T-helper 2 cell treated with Interferon-gamma antibody and Interleukin-4, amounts not matched to agents 100 ng/mL and 5 ng/mL, for 36 hours (primary cell): ENCODE data around the gene TSPAN9. TPM values are rescaled to one million over a fixed set of nuclear protein-coding genes. Genes with fewer than 3 reads are reported as not detected.

Experiments
- intact Hi-C: fragments of 100-400 bp; cut with micrococcal nuclease; formaldehyde crosslinking; loops from one replicate; pipeline ENCODE4 v1.15.1; 2023
- total RNA-seq: library from RNA; stranded (reverse); gene quantifications from 2 replicates; pipeline ENCODE4 v1.2.3, GENCODE V29; 2022

The TSPAN9 gene, protein sequence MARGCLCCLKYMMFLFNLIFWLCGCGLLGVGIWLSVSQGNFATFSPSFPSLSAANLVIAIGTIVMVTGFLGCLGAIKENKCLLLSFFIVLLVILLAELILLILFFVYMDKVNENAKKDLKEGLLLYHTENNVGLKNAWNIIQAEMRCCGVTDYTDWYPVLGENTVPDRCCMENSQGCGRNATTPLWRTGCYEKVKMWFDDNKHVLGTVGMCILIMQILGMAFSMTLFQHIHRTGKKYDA
- total RNA-seq, result not detected in 2 replicates

DNA sequence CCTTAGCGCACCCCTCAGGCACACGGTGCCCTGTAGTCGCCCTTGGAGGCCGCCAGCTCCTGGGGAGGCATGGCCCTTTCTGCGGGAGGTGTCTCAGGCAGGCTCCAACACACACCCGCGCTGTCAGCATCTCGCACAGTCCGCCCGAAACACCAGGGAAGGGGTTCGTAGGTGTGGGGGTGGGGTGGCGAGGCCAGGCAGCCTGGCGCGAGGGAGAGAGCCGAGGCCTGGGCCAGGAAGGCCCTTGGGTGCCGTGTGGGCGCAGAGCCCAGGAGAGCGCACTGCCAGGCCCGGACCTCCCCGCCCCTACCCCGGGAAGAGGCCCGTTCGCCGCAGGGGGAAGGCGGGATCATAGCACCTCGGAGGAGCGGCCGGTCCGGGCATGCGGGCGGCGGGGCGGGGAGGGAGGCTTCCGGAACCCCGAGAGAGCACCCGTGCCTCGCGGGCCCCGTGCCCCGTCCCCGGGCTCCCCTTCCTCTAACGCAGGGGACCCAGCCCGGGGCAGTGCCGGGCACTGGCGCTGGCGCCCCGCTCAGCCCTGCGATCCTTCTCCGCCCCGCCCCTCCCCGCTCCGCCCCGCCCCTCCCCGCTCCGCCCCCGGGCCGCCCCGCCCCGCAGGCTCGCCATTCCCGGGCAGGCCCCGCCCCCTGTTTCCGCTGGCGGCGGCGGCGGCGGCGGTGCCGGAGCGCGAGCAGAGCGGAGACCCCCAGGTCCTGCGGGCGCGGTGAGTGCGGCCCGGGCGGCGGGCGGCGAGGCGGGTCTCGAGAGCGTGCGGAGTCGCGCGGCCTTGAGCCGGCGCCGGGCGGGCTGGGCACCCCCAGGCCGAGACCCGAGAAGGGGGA lies at the start of gene TSPAN9:
Gene TSPAN9 (plus strand): TSS at position 650 of the 842 bp plus-strand sequence. CDS start 123,815 bp downstream, outside the sequence.
- intact Hi-C loops, result no loop called here

GRCh38 chr12:3028108-3028507 lies 49.1 kb upstream of the TSPAN9 start:
- intact Hi-C loops, result no loop called here

- intact Hi-C loops, result no loop called here
These were observed 46.3 kb upstream of the TSPAN9 start for GRCh38 chr12:3030821-3031429.

- intact Hi-C loops, result no loop called here
These were observed 45.0 kb upstream of the TSPAN9 start for GRCh38 chr12:3032161-3032560.

GRCh38 chr12:3032770-3033538 lies 44.2 kb upstream of the TSPAN9 start:
- intact Hi-C loops, result no loop called here

DNA sequence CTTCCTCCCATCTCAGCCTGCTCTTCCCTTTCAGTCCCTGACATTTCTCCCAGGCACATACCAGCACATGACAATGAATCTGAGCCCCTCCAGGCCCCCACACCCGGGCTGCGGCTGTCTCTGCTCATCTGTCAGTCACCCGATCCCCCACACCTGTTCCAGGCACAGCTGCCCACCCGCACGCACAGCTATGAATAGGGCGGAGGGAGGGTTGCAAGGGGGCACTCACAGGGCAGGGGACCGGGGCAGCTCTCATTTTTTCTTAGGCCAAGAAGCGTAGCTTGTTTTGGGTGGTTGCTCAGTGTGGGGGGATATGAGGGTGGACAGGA lies 43.7 kb upstream of the TSPAN9 start:
- intact Hi-C loops, result no loop called here

DNA sequence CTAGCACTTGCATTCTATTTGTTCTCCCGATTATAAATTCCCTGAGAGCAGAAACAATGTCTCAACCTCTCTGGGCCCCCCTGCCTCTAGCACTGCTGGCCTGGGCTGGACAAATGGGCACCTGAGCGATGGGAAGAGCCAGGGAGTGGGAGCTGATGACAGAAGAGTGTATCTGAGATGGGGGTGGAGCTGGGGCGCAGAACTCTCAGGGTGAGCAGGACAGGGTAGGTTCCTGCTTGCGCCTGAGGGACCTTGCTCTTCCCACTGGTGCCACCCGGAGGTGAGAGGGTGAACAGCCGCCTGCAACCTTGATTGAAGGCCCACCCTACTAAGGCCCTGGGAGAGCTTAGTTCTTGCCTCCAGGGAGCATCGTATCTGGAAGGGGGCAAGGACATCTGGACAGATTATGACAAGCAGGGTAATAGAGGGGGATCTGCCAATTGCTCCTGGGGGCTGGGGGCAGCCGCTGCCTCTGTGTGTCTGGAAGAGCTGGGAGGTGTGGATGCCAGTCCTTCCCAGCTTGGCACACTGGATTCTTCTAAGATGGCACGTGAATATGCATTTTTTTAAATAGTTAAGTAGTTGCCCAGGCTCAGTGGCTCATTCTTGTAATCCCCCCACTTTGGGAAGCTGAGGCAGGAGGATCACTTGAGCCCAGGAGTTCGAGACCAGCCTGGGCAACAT lies 43.0 kb upstream of the TSPAN9 start:
- intact Hi-C loops, result no loop called here

GRCh38 chr12:3035171-3035570 lies 42.0 kb upstream of the TSPAN9 start:
- intact Hi-C loops, result no loop called here

DNA sequence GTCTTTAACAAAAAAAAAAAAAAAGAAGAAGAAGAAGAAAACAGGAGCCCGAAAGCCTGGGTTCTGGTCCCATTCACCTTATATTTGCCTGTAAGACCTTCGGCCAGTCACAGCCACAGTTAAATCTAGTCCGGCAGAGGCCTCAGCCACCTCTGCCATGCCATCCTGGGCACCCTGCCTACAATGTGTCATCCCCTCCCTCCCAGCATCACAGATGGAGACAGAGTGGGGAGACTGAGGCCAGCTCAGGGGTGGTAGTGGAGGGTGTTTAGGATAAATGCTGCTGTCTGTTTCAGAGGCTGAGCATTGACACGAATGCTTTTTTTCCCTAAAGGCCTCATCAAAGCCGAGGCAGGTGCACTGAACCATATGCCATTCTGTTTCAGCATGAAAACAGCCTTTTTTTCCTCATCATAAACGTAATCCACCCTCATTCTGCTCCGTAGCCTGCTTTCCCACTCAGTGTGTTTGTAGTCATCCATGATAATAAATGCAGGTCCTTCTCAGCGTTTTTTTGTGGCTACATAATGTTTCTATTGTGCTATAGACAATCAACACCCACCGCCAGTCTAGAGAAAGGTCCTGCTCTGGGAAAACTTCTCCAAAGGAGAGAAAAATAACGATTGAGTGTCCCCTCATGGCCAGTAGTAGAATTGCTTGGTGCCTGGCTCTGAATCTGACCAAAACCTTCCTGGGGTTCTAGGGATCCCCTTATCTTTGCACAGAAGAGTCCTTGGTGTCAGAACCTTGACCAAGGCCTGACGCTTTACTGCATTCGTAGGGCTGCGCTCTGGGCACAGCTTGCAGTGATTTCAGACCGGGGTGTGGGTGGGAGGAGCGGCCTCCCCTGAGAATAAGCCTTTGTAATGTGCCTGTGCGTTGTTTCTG lies 41.1 kb upstream of the TSPAN9 start:
- intact Hi-C loops, result no loop called here

DNA sequence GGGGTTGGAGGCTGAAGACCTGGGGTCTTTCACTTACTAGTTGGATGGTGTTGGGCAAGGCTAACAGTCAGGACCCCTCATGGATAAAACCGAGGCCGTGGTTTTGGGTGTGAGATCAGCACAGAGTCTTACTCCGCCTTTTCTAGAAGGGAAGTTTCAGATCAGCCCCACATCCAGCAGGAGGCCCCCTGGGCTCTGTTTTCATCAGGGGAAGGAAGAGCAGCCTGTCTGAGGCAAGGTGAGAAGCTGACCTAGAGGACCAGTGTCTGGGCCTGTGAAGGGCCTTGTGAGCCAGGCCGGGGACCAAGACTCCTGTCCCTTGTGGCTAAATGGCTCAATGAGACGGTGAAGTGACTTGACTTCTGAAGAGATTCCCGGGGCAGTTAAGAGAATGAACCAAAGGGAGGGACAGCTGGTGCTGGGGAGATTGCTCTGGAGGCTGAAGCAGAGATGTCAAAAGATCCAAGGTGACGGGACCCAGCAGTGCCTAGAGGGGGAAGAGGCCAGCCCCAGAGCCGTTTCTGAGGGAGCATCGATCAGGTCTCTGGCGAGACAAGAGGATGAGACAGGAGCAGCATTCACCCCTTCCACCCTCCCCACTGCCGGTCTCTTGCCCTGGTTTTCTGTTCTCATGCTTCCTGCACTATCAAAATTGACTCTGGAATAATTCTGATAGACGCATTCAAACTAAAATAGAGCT lies 40.1 kb upstream of the TSPAN9 start:
- intact Hi-C loops, result no loop called here

DNA sequence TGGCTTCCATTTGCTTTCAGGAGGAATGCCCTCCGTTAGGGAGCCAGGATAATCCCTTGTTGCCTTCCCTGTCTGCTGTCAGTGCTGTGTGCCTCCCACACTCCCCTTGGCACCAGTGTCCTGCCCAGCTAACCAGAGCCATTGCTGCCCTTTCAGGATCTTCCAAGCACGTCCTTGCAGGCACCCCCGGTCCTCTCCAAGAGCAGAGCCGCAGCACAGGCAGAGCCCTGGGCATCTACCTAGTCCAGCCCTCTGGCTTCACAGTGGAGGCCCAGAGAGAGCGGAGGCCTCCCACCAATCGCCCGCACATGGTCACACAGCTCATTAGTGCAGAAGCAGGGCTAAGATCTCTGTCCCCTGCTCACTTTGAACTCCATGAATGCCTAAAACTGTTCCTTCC lies 39.0 kb upstream of the TSPAN9 start:
- intact Hi-C loops, result no loop called here

- intact Hi-C loops, result no loop called here
These were observed 38.2 kb upstream of the TSPAN9 start for GRCh38 chr12:3038926-3039510.

- intact Hi-C loops, result loop anchor here (2.0 kb wide), 1 partner anchor 149 kb away; the partner anchor contains the start of gene TULP3
These were observed 37.0 kb upstream of the TSPAN9 start for GRCh38 chr12:3040026-3040656.

DNA sequence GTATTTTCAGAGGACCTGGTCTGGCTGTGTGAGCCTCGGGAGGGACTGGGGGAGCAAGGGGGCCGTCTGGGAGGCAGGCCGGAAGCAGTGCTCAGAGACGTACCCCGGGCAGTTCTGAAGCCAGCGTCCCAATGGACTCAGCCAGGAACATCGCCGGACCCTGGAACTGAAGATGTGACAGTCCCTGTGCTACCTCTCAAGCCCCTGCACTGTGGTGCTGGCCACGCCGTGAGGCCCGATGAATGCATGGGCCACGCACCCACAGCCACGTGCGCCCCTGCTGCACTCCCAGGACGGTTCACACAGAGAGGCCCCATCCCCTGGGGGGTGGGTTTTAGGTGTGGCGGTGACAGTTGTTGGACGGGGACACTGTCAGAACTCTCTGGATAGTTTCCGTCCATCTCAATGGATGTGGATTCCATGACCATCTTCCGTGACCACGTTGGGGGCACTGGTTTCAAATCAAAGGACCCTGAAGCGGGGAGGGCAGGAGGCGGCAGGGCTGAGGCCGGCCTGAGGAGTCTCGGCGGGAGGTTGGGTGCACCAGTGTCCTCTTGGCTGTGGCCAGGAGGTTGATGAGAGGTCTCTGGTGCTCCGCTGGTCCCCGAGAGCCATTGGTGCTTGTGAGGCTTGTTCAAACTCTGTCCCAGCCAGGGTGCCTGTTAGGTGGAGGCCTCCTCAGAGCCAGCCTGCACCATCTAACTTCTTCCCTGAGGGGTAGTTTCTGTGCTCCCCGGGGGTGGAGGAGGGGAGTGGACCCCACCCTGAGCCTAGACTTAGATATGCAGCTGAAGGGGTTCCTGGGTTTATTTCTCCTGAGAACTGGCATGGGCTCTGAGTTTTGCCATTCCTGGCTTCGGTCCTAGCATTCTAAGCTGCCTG lies 36.3 kb upstream of the TSPAN9 start:
- intact Hi-C loops, result loop anchor here (1.0 to 2.0 kb wide), 2 partner anchors 150 to 156 kb away; partner anchors contain the start of gene TULP3

DNA sequence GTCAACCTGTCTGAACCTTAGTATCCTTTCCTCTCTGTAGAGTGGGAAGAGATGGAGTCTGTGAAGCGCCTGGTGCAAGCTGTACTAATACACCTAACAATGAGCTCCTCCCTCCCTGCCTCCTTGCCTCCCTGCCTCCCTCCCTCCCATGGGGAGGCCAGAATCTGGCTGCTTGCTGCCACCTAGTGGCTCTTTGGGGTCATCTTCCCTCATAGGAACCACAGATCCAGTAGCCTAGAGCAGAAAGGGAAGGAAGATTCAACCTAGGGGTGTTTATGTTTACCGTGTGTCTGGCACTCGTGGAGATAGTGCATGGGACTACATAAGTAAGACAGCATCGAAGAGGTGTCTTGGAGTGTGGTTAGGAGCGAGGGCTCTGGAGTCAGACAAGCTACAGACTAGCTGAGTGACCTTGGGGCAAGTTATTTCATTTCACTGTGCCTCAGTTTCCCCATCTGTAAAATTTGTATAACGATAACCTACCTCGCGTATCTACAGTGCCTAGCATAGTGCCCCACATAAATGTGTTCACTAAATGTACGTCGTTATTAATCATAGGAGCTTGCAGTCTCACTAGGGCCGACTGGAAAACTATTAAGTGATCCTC lies 35.5 kb upstream of the TSPAN9 start:
- intact Hi-C loops, result loop anchor here (1.0 to 2.0 kb wide), 2 partner anchors 151 to 156 kb away; partner anchors contain the start of gene TULP3

DNA sequence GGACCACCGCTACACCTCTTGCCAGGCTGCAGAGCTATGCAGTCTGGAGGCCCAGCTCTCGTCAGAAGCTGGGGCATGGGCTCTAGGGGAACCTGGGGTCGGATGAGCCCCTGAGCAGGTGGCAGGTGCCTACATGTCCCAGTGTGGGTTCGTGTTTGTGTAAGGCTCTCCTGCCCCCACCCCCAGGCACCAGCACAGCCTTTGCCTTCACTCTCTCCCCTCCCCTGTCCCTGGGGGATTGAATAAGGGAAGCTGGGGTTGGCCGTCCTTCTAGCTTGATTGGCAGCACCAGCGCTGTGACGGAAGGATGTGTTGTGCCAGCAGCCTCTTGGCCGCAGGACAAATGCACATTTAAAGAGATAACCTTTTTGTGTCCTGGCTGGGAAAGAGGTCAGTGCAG lies 34.8 kb upstream of the TSPAN9 start:
- intact Hi-C loops, result no loop called here

DNA sequence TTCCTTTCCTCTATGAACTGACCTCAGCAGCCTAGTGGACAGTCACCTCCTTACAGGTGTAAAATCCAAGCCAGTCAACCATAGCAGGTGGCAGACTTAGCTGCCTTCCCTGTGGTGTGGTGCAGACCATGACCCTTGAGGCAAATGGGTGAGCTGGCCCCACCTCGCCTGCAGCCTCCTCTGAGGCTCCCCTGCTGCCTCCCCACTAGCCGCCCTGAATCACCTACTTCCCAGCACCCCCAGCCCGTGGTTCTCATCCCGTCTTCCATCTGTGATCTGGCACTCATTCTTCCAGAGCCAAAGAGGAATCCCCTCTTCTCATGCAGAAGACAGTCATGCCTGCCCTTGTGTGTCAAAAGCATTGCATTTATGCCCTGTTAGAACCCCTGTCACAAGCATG lies 34.4 kb upstream of the TSPAN9 start:
- intact Hi-C loops, result no loop called here
